Measurements from ENCODE around the gene ZNF646.

DNA sequence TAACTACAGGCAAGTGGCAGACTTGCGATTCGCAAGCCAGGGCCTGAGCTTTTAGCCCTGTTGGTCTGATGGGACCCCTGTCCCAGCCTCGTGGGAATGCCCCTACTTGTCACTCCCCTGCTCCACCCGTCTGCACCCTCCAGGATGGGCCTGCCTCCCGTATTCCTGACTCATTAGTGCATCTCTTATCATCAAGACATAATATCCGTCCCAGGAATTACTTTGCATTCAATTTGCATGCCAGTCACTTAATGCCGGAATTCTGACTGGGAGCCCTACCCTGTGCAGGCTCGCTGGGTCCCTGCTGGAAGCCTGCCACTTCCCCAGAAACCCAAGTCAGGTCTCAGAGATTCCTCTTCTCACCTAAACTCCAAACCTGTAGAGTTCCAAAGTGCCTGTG, 11.2 kb downstream of the ZNF646 start:
- TF ChIP-seq, protein P1, sequence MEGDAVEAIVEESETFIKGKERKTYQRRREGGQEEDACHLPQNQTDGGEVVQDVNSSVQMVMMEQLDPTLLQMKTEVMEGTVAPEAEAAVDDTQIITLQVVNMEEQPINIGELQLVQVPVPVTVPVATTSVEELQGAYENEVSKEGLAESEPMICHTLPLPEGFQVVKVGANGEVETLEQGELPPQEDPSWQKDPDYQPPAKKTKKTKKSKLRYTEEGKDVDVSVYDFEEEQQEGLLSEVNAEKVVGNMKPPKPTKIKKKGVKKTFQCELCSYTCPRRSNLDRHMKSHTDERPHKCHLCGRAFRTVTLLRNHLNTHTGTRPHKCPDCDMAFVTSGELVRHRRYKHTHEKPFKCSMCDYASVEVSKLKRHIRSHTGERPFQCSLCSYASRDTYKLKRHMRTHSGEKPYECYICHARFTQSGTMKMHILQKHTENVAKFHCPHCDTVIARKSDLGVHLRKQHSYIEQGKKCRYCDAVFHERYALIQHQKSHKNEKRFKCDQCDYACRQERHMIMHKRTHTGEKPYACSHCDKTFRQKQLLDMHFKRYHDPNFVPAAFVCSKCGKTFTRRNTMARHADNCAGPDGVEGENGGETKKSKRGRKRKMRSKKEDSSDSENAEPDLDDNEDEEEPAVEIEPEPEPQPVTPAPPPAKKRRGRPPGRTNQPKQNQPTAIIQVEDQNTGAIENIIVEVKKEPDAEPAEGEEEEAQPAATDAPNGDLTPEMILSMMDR (IDR thresholded peaks at IDR 0.05; ENCODE audit: low read depth, low read length, poor library complexity, severe bottlenecking), result no peak
- TF ChIP-seq EZH2phosphoT487 (IDR thresholded peaks at IDR 0.05; ENCODE audit: borderline replicate concordance, low read length), result no peak
